NCI-H460 (cell line): Measurements from ENCODE around the gene AGPS. TPM values are rescaled to one million over a fixed set of nuclear protein-coding genes. Genes with fewer than 3 reads are reported as not detected.

Experiments used
- DNase-seq: peaks from one replicate; pipeline ENCODE4 v3.0.0-alpha.2; 2016; ENCODE audit warnings: low read depth; ENCODE audit errors: extremely low read depth
- total RNA-seq: library from RNA; depleted of rRNA; stranded (reverse); fragments of >200 nt; shearing (Covaris generic); gene quantifications from 2 replicates; pipeline ENCODE4 v1.2.3, GENCODE V29; 2014

The AGPS gene
- total RNA-seq, 1 experiment from 2014 or later: 61.8 TPM

DNA sequence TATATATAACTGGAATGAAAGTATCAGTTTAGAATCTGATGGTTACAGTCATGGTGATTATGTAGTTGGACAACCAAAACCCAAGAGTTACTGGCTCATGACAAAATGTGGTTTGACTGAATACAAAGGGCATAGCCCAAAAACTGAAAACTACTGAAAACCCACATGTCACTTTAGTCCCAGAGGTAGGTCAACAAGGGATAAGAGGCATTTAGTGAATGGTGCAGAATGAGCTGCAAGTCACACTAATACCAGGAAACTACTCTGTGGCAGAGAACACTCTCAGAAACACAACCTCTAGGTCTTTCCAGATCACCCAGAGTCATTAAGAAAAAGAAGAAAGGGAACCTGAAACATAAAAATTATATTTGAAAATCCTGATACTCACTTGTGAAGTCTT, 154.5 kb downstream of the AGPS start:
- DNase-seq: no peak

DNA sequence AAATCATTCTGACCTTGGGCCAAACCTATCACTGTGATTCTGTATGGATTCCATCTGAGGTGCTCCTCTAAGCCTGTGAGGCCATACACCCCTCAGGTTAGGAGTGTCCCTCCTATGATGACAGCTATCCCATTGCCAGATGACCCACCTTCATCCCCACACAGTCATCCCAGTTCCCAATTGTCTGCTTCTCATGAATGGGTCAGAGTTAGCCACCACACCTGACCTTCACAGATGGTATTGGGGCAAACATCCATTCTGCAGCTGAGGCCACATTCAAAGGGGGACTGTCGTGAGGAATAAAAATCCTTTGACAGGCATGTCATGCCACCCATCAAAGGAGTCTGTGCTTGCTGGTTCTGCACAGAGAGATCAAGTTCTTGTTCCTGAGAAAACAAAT, 155.2 kb downstream of the AGPS start:
- DNase-seq: no peak

DNA sequence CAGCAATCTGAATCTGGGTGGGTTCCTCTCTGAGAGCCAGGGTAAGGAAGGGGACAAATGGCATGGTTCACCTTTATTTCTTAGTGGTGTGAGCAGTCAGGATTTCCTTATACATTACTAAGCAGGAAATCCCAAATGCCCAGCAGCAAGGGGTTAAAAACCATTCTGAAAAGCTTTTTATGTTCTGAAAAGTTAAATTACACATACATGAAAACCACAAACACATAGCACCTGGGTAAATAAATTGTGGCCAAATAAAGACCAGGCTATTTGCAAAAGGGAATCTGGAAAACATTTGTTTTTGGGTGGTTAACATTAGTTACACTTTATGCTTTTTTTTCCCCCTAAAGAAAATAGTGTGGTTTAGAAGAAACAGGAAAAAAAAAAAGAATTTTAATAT, 156.1 kb downstream of the AGPS start:
- no peak for DNase-seq

DNA sequence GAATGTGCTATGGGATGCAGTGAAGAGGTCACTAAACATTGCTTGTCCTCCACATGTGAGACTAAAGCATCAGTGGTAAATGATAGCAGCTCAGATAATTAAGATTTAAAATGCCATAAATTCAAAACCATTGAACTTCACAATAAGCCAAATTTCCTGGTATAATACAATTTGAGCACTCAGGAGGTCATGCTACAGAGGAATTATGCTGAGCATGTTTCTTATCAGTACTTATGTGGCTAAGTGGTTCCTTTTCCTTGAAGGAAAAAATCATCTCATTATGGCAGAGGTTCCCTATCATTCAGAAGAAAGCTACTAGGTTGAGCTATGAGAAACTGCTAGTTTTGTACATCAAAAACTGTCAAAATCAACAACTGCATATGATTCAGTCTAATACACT, 156.6 kb downstream of the AGPS start:
- no peak for DNase-seq

DNA sequence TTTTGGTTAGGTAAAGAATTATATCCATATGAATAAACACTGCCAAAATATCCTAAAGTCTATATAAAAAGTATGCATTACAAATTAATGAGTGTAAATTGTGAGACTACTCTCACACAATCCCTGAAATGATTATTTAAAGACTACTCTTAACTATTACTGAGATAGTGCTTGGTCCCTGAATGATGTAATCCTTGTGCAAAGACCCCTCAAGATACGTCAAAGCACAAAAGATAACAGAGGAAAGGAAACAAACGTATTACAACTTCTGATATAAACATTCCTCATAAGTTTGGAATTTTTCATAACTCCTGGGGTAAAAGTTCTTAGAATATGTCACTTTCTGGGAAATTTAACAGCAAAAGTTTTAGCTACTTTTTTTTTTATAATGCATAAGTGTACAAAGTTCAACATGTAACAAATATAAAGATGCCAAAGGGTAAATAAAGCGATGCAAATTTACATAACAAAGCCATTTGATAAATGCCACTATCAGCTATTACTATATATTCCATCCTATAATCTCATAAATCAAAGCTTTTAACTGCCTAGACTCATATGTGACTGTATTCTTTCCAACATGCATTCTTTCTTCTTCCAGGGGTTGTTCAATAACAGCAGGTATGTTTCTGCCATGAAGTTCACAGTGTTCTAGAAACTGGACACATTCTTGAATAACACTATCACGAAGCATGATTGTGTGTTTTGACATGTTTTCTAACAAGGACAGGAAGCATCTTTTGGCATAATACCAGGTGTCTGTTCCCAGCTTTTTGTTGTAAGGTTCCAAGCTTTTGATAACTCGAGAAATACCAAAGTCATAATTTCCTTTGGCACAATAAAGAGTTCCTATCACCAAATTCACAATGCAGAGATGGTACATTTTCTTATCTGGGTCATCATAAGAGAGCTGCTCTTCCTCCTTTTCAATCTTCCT, 158.0 kb downstream of the AGPS start:
- peak; percentile 58 for DNase-seq

DNA sequence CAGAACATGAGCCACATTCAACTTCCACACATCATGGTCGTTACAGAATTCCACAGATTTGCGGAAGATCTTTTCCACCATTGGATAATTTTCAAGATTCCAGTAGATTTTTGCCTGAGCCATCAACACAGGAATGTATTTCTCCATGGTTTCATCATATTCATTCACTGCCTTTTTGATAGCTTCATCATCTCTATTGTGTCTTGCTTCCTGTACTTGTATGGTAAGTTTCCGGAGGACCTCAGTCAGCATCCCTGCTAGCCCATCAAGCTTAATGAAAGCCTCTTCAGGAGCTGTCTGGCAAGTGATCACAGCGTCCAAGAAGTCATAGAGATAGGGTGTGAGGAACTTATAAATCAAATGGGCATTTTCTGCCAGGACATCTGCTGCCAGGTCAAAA, 158.8 kb downstream of the AGPS start:
- peak; percentile 46 for DNase-seq

DNA sequence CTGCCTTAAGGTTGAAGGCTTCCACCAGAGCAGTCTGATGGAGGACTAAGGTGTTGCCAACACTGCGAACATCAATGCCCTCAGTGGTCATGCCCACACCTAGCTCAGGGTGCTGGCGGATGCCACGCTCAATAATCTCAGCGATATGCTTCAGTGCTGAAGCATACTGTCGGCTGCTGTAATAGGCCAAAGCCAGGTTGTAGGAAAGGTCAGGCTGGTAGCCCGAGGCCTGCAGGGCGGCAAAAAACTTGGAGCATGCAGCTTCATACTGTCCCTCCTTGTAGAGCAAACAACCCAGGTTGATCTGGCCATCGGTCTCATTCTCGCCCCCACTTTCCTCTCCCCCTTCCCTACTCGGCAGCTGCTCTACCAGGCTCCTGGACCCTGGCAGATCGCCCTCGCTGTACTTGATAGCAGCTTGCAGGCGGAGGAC, 159.4 kb downstream of the AGPS start:
- no peak for DNase-seq

DNA sequence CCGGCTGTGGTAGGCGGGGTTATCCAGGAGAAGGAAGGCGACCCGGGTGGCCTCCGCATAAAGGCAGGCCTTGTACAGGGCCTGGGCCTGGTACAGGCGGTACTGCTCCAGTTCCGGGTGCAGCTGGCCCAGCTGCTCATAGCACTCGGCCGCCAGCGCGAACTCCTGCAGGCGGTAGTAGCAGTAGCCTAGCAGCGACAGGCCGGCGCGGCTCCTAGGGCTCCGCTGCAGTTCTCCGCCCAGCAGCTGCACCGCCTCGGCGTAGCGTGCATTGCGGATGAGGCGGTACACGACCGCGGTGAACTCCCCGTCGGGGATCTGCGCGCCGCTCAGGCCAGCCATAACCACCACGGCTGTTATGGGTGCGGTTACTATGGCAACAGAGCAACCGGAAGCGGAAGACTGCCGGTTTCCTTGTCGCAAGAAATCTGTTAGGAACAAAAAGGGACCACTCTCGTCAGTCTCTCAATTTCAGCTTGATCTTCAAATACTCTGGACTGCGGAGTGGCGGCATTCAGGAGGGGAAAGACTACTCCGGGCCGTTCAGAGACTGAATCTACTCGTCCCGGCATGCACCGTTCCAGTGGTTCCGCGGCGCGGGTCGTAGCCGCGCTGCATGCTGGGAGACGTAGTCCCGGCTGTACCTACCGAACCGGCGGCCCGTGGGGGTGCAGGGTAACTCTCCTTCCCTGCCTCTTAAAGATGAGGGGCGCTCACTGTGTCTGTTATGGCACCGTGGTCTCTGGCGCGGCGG, 160.0 kb downstream of the AGPS start:
- DNase-seq: peak; percentile 83

DNA sequence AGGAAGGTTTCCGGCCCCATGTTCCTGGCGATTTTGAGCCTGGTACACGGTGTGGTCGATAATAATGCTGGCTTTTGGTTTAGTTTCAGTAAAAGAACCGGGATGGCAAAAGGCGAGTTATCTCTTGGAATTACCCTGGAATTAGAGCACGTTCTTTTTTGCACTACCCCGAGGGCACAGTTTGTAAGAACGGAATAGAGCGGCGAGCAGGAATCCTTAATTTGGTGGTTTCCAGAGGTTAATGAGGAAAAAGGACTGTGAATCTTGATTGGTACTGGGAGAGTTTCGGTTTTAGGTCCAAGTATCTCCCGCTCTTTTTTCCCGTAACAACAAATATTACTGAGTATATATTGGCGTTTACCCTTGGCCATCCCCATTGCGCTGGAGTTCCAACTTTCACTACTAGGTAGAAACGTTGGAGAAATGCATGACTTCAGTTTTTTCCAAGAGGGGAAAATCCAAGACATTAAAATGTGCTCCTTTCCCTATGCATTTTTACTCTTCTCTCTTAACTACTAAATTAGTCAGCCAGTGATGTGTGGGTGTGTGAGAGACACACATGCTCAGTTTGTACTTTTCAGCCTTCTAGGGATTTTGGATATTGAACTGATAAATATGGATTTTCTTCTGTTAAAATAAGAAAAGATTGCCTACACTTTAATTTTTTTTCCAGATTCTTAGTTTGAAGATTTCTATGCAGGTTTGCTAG, 160.8 kb downstream of the AGPS start:
- no peak for DNase-seq

DNA sequence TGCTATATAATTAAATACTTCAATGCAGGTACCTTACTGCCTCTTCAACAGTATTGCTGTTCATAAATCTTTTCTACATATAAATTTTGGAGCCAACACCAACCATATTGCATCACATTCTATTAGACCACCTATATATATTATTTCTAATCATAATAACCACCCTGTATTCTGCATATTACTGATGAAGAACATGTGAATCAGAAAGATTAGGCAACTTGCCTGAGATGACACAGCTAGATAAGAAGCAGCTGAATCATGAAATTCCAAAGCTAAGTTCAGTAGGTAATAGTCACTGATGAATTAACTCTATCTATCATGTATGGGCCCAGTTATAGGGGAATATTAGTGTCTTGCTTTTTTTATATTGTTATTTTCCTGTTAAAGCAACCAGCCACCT, 161.8 kb downstream of the AGPS start:
- no peak for DNase-seq

DNA sequence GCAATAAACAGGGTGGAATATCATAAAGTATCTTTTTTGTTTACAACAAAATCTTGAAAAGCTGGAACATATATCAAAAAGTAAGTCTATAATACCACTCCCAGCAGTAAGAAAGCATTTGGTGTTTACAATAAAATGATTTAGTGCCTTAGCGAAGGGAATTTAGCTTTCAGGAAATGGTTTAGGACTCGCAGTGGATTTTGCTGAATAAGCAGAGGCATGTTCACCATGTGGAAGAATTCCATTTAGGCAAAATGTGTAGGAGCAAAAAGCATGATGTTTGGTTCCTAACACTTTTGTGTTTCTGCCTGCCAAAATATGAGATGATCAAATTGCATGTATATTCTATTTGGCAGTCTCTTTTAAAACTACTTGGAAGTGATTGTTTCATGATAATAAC, 163.6 kb downstream of the AGPS start:
- DNase-seq: no peak

DNA sequence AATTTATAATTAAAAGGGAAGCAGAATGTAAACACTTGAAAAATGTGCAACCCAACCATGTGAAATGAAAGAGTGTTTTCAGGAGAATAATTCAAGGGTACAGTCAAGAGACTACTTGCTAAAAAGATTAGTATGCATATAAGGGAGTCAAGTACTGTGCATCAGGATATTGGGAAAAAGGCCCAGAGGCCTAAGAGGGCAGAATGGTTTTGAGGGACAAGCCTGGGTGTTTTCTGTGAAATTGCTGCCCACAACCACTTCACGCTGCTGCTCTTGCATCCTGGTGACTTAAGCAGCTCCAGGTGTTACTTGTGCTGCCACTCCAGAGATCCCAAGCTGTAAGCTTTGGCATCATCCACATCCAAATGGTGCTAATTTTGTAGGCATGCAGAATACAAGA, 165.2 kb downstream of the AGPS start:
- DNase-seq: no peak

DNA sequence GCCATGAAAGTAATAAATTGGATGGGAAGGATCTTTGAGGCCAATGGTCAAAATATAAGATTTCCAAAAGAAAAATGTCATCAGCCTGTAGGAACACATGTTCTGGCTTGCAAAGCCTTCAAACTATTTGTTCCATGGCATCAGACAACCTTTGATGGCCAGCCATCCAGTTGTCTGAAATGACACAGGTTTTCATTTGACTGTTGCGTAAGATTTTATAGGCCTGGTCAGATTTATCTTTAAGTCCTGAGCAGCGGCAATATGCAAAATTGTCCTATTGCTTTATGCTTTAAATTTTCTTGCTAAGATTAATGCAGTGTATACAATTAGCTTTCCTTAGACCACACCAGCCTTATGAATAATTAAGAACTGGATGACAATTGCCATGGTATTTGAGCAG, 167.1 kb downstream of the AGPS start:
- no peak for DNase-seq

DNA sequence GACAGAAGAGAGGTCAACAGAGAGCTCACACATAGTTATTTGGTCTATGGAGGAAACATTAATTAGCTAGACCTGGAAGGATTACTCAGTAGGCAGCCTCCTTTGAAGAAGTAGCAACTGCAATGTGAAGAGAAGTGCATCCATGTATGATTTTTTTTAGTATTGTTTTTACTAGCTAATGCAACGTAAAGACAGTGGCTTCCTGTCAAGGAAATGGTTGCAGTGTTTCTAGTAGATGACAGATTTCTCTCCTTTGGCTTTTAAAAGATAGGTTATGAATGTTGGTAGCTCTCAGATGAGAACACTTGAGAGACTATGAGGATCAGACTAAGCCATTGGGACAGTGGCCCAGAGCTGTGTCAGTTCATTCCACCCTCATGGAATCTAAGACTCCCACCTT, 175.8 kb downstream of the AGPS start:
- no peak for DNase-seq

DNA sequence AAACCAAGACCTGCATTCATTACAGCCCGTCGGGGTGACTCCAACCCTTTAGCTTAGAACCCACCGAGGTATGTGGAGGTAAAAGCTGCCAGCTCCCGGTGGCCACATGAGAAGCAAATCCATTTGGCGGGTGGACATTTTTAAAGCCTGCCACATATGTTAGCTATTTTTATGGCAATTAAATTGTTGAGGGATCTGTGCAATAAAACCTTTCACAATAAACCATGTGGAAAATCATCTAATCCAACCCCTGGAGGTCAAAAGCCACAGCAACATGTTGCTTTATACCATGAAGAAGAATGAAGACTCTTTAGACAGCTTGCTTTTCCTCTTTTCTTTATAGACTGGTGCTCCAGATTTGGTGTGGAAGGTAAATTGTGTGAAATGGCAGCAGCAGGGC, 176.3 kb downstream of the AGPS start:
- DNase-seq: no peak

DNA sequence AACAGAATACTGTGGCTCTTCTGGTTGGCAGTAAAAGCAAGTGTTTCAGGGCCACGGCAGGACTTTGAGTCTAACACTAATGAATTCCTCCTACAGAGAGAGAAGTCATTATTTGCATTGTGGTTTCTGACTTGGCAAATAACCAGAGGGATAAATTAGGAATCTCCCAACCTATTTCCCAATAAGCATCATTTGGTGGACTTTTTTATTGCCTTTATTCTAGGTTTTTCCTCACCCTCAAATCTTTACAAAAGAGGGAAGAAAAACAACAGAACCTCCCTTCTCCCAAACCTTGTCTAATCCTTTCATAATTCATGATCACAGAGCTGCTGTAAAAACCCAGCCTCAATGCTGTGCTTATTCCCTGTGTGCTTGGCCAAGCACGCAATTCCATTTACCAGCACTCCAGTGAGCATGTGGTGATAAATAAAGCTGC, 179.7 kb downstream of the AGPS start:
- DNase-seq: no peak

DNA sequence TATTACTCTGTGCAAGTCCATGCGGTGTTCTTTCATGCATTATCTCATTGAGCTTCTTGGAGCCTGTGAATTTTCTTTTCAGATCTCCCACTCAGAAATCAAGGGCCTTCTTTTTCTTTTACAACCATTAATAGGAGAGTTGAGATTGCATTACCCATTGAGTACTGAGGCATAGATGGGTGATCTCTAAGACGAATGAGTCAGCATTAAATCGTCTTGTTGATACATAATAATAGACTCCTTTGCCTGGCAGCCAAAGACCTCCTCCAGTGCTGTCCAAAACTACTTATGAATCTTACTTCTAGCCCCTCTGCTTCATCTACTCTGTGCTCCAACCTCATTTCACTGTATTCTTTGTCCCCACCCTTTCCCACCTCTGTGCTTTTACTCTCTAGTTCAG, 180.5 kb downstream of the AGPS start:
- no peak for DNase-seq

DNA sequence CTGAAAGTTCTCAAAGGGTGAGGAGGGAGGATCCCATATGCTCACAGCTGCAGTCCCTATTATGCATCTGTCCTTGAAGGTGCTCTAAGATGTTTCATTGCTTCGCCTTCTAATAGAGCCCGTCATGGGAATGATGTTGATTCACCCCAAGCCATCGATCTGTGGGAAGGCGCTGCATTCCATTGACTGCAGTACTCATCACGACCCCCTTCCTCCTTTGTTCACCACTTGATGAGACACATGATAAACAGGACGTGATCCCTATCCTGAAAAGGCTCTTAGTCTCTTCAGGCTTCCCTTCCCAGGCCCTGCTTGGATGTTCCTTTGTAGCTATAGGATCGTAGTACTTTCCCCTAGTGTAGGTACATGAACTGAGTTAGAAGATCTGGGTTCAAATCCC, 181.8 kb downstream of the AGPS start:
- no peak for DNase-seq

DNA sequence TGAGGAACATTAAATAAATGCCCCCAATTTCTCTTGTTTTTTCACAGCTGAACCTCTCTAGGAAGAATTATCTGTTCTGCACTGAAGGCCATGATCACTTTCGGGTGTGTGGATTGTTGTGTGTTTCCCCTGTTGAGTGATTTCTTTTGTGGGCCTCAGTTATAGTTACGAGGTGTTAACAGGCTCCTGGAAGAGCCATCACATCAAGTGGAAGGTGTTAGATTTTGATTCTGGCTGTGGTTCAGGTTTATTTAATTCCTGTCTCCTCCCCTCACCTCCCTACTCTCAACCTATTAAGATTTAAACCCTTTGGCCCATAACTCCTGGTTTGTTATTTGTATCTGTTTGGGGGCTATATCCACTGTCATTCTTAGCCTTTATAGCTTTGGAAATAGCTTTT, 182.8 kb downstream of the AGPS start:
- no peak for DNase-seq

DNA sequence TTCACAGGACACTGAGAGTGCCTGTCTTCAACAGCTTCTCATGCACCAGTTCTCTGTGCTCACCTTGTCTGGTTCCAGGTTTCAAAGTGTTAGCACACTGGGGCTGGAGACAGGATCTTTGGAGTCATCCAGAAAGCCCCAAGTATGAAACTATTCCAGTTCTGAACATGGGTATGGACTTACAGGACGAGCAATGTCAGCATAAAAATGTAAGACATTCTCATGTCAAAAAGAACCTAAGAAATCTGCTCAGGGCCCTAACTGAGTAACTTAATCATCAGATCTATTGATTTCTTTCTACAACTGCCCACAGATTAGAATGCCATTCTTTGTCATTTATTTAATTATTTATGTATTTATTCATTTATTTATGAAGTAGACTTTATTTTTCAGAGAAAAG, 184.5 kb downstream of the AGPS start:
- no peak for DNase-seq

DNA sequence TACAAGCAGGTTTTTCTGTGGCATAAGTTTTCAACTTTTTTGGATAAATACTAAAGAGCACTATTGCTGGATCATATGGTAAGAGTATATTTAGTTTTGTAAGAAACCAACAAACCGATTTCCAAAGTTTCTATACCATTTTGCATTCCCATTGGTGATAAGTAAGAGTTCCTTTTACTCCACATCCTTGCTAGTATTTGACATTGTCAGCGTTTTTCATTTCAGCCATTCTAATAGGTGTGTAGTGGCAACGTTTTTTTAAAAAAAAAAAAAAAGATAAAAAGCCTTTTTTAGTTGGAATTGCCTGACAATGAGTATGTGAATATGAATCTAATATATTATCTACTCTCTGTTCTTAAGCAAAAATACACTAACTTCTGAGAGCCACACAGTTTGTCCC, 185.9 kb downstream of the AGPS start:
- no peak for DNase-seq
